ENCODE measurements around the gene UMAD1.

The UMAD1 gene

GRCh38 chr7:7732621-7733281 is 92.2 kb downstream of the UMAD1 start:
- DNase-seq: peak; percentile 32

DNA sequence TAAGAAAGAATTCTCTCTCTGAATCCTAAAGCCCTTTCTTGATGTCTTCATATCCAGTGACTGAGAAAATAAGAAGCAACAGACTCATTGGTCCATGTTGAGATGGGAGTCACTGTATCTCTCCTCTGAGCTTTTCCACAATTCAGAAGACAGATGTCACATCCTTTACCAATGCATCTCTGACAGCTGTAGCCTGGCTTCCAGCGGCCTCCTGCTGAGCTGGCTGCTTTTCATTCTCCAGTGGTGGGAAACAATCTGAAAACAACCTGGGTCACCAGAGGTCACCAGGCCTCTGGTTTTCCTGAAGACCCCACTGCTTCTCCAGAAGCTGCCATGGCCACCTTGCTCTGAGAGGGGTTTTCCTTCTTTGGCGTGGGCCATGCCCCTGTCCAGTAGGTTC is 96.1 kb downstream of the UMAD1 start:
- DNase-seq: no peak

DNA sequence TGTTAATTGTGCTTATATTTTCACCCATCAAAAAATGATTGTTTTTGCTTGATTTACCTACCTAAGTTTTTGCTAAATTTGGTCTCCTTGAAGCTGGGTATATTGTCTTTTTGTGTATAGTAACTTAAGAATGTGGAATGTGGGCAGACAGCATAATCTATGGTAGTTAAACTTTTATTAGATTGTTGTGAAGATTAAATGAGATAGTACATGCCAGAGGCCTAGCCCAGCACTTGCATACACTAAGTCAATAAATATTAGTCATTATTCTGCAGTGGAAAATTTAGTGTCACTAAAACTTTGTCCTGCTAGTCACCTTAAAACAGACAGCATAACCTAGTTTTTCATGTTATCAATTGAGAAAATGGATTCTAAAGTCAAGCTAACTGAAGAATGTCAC is 97.1 kb downstream of the UMAD1 start:
- no peak for DNase-seq

DNA sequence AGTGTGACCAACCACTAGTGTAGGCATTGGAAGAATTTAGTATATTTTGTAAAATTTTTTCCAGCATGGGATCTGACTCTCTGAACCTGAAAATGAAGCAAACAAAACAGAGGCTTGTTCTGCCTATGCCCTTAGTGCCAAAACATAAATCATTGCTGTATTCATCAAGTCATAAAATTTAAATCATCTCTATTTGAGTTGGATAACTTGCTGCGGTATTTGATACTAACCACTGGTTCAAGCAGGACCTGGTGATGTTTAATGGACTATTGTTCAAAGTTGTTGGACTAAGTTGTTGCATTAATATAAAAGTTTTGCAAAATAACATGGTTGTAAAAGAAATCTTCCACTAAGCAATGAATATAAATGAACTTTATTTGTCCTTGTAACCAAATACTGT is 97.6 kb downstream of the UMAD1 start:
- no peak for DNase-seq

DNA sequence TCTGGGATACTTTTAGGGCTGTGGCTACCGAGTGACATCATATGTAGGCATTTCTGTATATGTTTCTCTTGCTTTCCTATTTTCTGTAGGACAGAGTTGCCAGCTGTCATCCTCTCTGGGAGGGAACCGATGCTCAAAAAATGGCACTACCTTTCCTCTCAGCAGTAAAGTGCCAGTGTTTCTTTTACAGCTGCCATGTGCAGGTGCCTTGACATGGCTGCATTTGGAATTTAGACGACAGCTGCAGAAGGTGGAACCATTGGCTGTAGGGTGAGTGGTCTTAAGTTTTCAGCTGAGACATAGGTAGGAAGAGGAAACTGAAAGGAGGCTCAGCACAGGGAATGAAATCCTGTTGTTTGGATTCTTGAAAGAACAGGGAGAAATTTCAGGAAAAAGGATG is 98.1 kb downstream of the UMAD1 start:
- no peak for DNase-seq

DNA sequence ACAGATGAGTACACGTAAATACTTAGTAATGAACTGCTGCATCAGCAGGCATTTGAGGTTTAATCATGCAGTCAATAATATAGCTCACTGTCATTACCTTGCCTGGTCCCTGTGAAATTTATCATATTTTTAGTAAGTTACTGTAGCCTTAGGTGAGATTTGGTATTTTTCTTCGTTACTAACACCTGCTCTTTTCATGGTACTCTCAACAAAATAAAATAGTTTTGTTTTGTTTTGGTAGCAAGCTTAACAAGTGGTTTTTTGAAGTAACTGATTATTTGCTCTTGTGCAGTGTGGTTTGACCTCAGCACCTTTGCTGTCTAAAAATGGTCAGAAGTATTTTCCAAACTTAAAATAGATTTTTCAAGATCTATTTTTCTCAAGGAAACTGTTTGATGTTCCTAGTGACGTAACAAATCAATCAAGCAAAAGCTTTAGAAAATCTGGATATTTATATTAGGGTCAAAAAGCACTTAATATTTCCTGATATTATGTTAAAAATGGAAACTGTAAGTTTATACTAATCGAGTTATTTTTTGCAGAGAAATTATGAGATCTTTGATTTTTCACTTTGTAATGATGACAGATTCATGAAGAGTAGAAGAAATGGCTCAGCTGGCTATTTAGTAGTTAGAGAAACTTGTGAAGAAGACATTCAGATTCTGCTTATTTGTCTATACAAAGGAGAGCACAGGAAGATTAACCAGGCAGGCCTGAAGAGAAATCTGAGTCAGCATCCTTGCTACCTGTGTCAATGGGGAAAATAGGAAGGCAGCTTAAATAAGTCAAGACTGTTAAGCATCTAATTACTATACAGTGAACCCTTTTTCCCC is 98.9 kb downstream of the UMAD1 start:
- DNase-seq: no peak

- no peak for DNase-seq
These were observed 99.4 kb downstream of the UMAD1 start for GRCh38 chr7:7740037-7740355.

GRCh38 chr7:7742223-7742622 is 101.7 kb downstream of the UMAD1 start:
- DNase-seq: no peak

- no peak for DNase-seq
These were observed 104.7 kb downstream of the UMAD1 start for GRCh38 chr7:7745258-7745657.

DNA sequence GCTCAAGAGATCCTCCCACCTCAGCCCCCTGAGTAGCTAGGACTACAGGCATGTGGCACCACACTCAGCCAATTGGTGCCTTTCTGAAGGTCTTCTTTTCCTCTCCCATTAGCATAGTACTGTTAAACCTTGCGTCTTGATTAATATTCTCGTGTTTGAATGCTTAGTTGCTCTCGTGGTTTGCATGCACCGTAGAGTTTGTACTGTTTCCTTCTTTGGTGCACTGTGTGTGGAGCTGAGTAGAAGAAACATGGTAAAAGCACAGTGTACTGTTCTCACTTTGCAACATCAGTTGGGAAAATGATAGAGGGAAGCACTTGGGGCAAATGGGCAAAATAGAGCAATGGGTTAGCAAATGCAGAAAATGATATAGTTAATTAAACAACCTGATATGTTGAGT is 105.4 kb downstream of the UMAD1 start:
- DNase-seq: no peak

DNA sequence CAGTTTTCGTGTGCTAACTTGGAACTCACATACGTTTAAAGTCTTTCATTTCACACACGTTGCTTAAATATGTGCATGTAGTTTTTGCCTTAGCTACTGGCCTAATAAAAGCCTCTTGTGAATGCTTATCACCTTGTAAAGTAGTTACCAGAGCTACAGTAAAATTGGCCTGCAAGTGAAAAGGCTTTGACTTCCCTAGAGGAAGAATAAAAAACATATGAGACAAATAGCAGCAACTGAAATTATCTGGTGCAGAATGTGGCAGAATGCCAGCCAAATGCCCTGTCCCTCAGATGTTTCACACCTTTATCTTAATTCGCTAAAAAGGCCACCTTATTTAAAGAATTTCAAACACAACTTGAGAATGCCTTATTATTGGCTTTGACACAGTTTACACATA is 105.9 kb downstream of the UMAD1 start:
- no peak for DNase-seq

DNA sequence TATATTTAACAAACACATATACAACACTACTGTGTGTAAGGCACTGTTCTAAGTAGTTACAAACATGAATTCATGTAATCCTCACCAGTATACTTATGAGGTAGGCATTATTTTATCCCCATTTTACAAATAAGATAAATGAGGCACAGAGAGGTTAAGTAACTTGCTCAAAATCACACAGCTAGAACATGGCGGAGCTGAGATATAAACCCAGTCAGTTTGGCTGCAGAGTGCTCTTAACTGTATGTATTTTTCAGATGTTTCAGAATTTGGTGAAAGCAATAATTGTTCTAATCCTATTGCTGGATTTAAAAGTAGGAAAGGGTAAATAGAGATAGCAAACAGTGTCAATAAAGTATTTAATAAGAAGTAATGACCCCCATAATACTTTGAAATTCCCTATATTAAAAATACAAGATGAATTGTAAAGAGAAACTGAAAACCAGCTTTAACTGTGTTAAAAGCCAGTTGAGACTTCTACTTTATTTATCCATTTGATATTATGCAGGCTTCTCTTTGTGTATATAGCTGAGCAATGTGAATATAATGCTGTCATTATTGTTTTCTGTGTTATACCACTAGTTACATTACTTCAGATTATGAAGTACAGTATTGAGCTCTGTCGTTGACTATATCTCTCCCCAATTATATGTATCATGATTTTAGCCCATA is 110.2 kb downstream of the UMAD1 start:
- DNase-seq: no peak

DNA sequence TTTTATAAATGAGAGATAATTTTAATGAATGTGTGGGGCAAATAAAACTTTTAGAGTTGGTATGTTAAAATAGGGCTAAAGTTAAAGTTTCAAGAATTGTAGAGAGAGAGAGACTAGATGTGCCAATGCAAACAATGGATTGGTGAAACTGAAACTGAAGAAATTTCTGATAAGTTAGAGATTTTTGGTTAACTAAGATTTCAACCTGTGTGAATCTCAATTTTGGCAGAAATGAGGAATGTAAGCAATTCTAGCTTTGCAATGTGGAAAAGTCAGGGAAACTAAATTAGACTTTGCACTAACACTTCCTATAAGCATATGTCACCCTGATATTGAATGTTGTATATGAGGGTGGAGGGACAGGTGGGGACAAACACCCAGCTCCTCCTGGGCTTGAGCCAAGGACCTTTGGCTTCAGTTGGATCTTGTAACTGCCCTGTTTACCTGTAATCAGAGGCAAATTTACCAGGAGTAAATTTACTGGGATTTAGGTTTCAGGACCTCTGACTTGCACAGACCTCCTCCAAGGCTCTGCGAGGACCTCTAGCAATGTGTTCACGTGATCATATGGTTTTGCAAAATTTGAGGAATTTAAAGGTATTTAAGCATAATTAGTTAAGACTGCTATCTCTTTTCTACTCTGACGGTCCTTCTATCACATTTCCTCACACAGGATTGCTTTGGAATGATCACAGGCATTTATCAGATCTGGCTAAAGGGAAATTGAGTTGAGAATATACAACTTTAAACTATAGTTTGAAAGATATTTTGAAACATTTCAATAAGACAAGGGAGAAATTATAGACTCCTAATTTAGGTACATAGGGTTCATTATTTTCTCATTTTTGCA is 110.9 kb downstream of the UMAD1 start:
- no peak for DNase-seq

- DNase-seq: no peak
These were observed 116.0 kb downstream of the UMAD1 start for GRCh38 chr7:7756577-7756976.

GRCh38 chr7:7757576-7757975 is 117.0 kb downstream of the UMAD1 start:
- no peak for DNase-seq

GRCh38 chr7:7761340-7761973 is 120.9 kb downstream of the UMAD1 start:
- no peak for DNase-seq

DNA sequence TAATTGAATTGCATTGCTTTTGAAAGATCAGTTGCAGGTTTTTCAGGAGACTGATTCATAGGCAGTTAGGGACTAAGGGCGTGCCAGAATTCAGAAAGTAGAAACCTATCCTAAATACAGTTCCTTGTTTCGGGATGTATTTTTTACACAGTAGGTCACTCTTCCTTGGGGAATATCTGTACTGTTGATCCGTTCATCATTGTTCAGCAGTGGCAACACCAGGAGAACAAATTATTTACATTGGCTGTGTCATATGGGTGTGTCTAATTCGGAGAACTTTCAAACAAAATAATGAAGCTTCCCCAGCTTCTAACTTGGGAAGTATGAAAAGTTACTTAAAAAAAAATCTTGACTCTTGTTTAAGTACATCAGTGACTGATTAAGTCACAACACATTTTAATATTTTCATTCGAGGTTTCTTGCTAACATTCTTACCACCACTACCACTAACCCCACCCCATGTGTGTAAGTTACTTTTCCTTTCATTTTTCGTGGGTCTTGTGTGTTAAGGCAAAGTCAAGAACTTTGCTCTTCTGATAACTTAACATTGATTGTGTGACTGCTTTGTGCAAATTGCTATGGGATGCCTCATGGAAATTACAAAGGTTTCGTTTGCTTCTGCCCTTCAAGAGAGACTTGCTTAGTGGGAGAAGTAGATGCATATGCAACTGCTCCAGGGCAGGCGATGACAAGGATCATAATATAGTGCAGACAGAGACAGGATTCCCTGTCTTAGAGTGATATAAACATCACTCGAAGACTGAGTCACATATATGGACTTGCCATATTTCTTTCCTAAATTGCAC is 121.6 kb downstream of the UMAD1 start:
- DNase-seq: no peak

DNA sequence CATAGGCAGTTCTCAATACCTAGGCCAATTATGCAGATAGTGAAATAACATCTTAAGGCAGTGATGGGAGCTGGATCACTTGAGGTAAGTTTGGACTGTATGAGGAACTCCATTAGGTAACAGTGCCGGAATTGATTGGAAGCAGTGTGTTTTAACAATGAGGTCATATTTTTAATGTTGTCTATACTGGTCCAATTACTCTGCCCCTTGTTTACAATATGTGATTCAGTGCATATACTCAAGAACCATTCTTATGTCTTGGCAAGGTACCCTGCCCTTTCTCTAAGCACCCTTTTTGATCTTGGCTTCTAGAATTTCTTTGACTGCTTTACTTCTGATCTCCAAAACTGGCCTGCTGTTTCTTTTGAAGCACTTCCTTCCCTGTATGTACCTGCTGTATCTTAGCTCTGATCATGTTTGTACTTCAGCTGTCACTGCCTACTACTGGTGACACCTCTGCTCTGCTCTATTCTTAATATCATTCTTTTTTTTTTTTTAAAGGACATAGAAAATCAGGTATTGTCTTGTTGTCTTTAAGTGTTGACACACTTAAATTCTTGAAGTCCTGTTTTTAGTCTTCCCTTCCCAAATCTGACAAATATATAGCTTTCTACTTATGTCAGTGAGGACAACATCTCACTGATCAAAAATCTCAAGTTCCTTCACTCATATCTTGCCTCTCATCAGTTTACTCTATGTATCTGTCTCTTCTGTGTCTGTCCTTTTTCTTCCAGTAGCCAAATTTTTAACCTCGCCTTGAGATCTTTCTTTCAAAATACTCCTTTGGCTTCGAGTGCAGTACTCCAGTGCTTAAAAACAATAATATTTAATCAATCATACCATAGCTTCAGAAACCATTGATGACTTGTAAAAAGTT is 124.2 kb downstream of the UMAD1 start:
- DNase-seq: no peak

DNA sequence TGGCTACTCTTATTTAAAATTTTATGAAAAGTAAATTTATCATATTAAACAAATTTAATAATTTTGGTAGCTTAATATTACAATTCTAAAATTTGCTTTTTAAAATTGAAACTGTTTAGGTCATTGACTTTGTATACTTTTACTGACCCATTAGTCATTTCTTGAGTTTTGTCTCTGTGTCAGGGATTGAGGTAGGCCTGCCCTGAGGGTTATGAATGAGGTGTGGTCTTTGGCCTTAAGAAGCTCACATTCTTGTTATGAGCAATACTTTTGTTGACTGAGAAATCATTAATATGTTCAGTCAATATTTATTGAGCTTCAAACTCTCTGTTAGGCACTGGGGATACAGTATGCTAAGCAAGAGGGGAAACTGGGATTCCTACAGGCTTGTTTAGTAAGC is 124.9 kb downstream of the UMAD1 start:
- DNase-seq: no peak

GRCh38 chr7:7766671-7767070 is 126.1 kb downstream of the UMAD1 start:
- no peak for DNase-seq

All from femur (tissue), 1 donor.